Measurements from ENCODE around the gene MAP3K14. TPM values are rescaled to one million over a fixed set of nuclear protein-coding genes. Genes with fewer than 3 reads are reported as not detected.

The MAP3K14 gene
- total and polyA plus RNA-seq, 10 of the 15 experiments (the other 5 are each of a cell fraction or from before 2014, with no cell fraction given) = 2.1 to 33.3 (median 19.7) TPM

GRCh38 chr17:45307290-45308015 lies 9.4 kb downstream of the MAP3K14 start (continued):
- TF ChIP-seq E4F1 (IDR thresholded peaks at IDR 0.05; ENCODE audit: borderline replicate concordance, partially characterized antibody) = no peak
- TF ChIP-seq LARP7 (IDR thresholded peaks at IDR 0.05) = 0 out of 2 replicates have a peak, but pooled peaks have one; percentile 31
- TF ChIP-seq RBBP5 (conservative IDR thresholded peaks at IDR 0.05) = no peak
- peak; percentile 80 for TF ChIP-seq SKIL (IDR thresholded peaks at IDR 0.05; ENCODE audit: low read depth, poor library complexity, severe bottlenecking)
- no peak for TF ChIP-seq CEBPZ (IDR thresholded peaks at IDR 0.05; ENCODE audit: low read depth, low read length)
- no peak for TF ChIP-seq HDAC2 (IDR thresholded peaks at IDR 0.05)
- no peak for TF ChIP-seq ZBTB33 (IDR thresholded peaks at IDR 0.05)
- no peak for TF ChIP-seq IRF3 (IDR thresholded peaks at IDR 0.05)
- TF ChIP-seq BACH1 (IDR thresholded peaks at IDR 0.05; ENCODE audit: borderline replicate concordance) = no peak; the same call in 1 of the 2 replicates
- TF ChIP-seq NFYA (IDR thresholded peaks at IDR 0.05; ENCODE audit: borderline replicate concordance, low read depth, low read length) = no peak
- 0 out of 2 replicates have a peak, but pooled peaks have one; percentile 9 for TF ChIP-seq RFX5 (IDR thresholded peaks at IDR 0.05; ENCODE audit: low read depth, low read length)
- peak; percentile 60 to 61; a peak in 1 of 4 replicates for TF ChIP-seq BHLHE40 (IDR thresholded peaks at IDR 0.05; ENCODE audit: borderline replicate concordance in 1 of 2, low read depth in 2 of 2, low read length in 1 of 2)
- TF ChIP-seq NFXL1 (IDR thresholded peaks at IDR 0.05; ENCODE audit: borderline replicate concordance) = no peak
- peak; percentile 57 for TF ChIP-seq MEF2B (IDR thresholded peaks at IDR 0.05; ENCODE audit: partially characterized antibody, poor library complexity, severe bottlenecking)
- no peak for TF ChIP-seq HSF1 (IDR thresholded peaks at IDR 0.05; ENCODE audit: low read depth, low read length)

Data from GM12878 (cell line).